SW480 (cell line): ENCODE measurements around the gene GNB1.
A peak's percentile ranks its signal among the peaks of the same experiment; 100 is the strongest.
"Not testable (repeated sequence)": the region's sequence is repeated elsewhere in the genome, so short reads cannot be mapped to it uniquely, and the experiment has no call there.

Source experiments
- DNase-seq: peaks from one replicate; pipeline ENCODE4 v3.0.0-alpha.2; 2016; ENCODE audit warnings: low spot score

GNB1 gene

DNA sequence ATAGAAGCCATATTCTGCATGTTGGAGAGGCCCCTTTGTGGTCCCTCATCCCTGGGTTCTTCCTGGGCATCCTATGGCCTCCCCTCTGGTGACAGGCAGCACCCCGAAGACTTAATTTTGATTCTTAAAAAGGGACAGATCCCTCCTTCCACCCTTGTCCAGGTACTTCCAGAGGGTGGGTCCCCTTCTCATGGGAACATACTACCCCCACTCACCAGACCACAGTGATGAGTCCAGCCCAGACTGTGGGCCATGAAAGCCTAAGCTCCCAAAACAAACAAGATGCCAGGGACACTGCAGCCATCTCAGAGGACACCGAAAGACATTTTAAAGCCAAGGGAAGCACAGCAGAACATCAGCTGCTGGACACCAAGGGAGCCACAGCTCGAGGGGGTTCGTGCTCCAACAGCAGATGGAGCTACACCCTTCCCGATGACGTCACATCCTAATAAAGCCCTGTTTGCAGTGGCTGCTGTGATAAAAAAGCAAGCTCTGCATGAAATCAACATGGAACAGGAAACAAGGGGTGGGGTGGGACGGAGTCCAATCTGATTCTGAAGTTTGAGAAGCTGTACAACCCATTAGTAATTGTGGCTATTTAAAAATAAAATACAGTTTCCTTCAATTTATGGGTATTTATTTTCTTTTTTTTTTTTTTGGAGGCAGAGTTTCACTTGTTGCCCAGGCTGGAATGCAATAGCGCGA, 32.4 kb downstream of the GNB1 start:
- DNase-seq = peak; percentile 61

DNA sequence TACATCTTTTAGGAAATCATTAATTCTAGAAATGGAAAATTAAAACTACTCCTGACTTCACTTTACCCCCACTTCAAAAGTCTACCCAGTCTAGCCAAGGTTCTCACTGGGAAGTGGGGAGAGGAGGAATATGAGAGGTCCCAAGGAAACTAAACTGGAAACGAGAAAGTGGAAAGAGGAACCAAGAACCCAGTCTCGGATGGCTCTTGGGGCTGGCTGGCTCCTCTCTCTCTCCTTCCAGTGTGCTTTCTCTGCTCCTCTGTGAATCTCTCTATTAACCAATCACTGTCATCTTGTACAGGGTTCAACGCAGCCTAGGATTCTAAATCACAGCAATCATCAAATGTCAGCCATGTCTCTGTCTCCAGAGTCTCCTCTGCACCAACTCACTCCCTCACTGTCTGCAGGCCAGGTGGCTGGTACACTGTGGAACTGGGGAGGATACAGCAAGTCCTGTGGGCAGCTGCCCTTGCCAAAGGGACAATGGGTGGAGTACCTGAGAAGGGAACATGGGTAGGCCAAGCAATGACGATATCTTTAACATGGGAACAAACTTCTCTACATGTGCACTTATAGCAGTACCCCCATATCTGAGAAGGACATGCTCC, 33.7 kb downstream of the GNB1 start:
- DNase-seq = no peak

DNA sequence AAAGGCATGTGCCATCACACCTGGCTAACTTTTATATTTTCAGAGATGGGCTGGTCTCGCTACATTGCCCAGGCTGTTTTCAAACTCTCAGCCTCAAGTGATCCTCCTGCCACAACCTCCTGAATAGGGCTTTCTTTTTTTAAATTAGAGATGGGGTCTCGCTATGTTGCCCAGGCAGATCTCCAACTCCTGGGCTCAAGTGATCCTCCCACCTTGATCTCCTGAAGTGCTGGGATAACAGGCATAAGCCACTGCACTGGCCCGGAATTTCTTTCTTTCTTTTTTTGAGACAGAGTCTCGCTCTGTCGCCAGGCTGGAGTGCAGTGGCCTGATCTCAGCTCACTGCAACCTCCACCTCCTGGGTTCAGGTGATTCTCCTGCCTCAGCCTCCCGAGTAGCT, 34.7 kb downstream of the GNB1 start:
- not testable (repeated sequence) for DNase-seq

DNA sequence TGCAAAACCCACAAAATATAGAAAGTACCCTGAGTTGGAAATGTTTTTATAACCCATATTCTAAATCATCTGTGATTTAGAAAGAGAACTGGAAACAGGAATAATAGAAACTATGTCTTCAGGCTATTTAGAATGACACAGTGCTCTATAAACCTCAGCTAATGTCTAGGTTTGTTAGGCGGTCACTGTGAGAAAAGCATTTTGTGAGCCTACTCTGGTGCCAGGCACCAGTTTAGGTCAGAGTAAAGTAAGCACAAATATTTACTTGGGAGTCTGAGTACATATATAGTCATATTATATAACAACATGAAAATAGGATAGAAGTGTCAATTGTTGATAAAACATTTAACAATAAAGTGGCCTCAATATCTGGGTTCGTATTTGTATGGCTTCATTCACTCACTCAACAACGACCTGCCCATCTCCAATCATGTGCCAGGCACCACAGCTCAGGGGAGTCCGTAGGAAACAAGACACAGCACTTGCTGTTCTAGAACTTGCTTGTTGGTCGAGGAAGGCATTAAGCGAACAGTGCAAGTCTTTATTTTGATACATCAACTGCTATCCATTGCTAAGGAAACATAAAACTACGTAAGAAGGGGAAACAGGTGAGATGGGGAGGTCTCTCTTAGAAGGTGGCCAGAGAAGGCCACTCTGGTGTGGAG, 37.2 kb downstream of the GNB1 start:
- DNase-seq = no peak

DNA sequence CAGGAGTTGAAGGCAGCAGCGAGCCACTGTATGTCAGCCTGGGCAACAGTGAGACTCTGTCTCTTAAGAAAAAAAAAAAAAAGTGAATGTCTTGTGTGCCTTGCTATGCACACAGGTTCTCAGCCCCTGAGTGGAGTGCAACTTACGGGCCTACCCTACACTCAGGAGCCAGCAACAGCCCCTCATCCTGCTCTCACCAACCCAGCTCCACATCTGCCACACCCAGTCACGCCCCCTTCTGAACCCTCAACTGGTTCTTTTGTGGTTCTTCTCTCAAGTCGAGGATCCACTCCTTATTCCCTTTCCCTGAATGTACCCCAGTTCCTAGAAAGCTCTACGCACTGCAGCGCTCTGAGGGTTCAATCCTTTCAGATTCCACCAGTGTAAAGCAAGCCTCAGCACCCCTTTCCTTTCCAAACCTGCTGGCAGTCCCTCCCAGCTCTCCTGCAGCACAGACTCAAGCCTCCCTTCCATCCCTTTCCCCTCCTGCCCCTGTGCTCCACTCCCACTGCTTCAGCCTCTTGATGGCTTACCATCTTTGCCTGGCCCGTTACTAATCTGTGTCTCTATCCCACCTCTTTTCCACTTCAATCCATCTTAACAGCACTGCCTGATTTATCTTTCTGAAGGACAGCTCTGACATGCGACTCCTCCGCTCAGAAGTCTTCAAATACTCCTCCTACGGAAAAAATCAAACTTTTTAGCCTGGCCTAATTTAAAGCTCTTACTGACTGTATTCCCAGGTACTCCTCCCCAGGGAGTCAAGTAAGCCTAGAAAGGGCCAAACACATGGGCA, 38.1 kb downstream of the GNB1 start:
- no peak for DNase-seq

DNA sequence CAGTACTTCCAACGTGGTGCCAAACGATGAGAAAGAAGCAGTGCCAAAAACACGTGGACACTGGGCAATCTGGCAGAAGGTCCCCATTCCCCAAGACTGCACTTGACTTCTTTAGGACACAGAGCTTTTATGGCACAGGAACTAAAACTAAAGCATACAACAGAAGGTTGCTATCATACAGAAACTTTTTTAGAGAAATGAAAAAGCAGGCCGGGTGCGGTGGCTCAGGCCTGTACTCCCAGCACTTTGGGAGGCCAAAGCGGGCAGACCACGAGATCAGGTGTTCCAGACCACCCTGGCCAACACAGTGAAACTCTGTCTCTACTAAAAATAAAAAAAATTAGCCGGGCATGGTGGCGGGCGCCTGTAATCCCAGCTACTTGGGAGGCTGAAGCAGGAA, 43.0 kb downstream of the GNB1 start:
- DNase-seq = no peak

DNA sequence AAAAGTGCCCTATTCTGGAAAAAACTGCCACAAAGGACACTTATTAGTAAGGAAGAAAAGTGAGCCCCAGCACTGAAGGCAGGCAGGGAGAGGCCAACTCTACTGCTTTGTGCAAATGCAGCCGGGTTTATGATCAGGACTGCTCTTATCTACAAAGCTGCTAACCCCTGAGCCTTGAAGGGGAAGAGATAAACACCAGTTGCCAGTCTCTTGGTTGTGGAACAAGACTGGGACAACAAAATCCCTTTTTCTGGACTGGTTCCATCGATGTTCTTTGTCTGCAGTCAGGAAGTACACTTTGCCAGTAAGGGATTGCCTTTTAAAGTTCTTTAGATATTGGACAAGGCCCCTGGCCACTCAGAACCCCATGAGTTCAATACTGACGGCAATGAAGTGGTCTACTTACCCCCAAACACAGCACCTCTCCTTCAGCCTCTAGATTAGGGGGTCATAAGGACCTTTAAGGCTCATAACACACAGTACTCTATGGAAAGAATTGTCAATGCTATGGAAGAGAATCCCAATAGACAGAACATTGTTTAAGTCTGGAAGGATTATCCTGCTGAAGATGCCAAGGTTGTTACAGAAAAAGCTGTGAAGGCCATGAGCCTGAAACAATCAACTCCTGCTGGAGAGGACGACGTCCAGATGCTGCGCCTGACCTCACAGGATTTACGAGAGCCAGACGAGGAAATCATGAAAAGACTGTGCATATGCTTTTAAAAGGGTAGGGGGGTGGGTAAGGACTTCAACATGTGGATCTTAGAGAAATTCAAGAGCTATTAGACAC, 43.6 kb downstream of the GNB1 start:
- no peak for DNase-seq

DNA sequence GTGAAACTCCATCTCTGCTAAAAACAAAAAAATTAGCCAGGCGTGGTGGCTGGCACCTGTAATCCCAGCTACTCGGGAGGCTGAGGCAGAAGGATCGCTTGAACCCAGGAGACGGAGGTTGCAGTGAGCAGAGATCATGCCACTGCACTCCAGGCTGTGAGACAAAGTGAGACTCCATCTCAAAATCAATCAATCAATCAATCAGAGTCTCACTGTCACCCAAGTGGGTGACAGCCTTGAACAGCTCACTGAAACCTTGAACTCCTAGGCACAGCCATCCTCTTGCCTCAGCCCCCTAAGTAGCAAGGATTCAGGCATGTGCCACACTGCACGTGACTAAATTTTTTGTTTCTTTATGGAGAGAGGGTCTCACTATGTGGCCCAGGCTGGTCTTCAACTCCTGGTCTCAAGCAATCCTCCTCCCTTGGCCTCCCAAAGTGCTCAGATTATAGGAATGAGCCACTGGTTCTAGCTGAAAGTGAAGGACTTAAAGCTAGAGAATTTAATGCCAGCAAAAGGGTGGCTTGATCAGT, 44.4 kb downstream of the GNB1 start:
- DNase-seq = no peak

DNA sequence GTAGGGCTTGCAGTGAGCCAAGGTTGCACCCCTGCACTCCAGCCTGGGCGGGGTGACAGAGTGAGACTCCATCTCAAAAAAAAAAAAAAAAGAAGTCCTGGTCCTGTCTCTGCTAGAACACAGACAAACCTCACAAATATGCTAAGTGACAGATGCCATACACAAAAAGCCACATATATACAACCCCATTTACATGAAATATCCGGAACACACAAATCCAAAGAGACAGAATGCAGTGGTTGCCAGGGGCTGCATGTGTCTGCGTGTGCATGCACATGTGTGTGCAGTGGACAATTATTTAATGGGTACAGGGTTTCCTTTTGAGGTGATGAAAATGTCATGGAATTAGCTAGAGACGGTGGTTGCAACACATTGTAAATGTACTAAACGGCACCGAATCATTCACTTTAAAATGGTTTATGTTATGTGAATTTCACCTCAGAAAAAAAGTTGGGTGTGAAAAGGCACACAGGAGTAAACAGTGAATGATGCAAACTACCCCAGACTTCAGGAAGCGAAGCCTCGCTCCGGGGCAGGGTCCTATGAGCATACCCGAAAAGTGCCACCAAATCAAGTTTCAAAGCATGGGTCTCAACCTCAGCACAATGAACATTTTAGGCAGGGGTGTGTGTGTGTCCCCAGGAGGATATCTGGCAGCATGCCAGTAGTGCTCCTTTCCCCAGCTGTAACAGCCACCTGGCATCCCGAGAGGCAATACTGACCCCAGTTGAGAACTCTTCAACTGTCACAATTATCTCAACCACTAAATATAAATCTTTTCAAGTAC, 48.3 kb downstream of the GNB1 start:
- DNase-seq = no peak

DNA sequence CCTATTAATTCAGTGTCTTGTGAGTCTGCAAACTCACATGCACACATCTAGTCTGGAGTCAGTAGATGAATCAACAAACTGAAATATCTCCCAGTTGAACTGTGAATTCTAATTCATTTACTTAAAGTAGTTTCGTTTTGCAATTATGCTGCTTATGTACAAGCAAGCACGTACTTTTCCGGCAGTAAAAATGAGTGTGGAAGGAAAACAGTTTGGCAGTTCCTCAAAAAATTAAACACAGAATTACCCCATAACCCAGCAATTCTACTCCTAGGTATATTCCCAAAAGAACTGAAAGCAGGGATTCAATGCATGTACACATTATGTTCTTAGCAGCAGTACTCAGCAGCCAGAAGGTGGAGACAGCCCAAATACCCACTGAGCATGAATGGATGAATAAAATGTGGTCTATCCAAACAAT, 49.3 kb downstream of the GNB1 start:
- DNase-seq = no peak

DNA sequence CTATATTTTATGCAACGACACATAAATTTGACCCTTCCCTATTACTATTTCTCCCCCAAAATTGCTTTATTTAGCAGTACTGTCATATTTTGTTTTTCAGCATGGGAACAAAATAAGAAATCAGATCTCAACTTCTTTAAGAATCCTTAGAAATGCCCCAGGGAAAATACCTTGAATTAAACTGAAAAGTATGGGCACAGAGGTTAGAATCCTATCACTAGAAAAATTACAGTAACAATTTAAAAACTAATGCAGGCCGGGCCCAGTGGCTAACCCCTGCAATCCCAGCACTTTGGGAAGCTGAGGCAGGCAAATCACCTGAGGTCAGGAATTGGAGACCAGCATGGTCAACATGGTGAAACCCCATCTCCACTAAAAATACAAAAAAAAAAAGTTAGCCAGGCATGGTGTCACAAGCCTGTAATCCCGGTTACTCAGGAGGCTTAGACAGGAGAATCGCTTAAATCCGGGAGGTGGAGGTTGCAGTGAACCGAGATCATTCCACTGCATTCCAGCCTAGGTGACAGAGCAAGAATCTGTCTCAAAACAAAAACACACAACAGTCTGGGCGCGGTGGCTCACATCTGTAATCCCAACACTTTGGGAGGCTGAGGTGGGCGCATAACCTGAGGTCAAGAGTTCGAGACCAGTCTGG, 51.4 kb downstream of the GNB1 start:
- no peak for DNase-seq

DNA sequence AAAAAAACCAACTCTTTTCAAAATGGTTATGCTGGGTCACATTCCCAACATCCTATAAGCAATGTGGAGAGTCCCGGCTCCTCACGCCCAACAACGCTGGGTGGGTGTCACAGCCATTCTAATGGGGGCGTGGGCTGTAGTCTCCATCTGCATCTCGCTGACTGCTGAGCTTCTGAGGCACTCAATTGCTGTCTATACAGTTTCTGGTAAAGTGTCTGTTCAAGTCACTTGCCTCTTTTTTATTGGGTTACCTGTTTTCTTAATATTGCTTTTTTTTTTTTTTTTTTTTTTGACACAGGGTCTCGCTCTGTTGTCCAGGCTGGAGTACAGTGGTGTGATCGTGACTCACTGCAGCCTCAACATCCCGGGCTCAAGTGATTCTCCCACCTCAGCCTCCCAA, 54.8 kb downstream of the GNB1 start:
- DNase-seq = no peak

DNA sequence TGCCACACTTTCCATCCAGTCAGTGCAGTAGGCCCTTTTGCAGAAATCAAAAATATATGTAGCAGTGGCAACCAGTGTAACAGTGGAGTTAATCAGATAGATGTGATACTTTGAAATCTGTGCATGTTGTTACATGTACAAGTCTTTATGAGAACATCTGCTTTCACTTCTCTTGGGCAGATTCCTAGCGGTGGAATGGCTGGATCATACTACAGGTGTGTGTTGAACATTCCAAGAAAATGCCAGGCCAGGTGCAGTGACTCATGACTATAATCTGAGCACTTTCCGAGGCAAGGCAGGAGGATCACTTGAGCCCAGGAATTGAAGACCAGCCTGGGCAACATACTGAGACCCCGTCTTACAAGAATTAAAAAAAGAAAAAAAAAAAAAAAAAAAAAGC, 55.3 kb downstream of the GNB1 start:
- DNase-seq = no peak

DNA sequence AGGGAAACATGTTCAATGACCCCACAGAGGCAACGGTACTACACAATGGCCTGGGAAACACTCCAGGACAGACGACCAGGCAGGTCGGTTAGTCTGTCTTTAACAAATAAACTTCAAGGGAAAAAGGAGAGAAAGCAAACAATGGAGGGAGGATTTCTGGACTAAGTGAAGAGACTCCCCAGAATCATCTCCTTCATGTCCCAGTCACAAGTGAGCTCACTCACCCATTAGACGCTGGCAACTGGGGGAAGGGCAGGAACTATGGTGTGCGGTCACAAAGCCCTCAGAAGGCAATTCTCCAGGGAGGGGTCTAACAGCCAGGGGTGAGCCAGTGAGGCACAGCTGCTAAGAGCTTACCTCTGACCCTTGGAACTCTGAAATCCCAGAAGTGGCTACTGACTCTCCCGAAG, 57.0 kb downstream of the GNB1 start:
- no peak for DNase-seq

DNA sequence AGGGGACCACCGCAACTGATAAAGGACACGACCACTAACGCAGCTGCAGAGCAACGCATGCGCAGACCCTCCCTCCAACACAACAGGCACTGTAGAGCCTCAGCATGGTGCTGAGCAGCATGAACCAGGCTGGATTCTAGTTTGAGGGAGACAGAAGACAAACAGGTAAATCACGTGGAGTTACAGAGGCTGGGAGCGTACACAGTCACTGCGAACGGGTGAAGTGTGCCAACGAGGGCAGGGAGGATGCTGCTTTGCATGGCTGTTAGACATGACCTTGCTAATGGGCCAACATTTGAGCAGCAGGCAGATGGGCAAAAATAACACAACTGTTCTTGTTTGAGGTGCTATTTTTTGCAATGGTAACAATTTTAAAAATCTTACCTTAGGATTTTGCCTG, 57.4 kb downstream of the GNB1 start:
- no peak for DNase-seq

DNA sequence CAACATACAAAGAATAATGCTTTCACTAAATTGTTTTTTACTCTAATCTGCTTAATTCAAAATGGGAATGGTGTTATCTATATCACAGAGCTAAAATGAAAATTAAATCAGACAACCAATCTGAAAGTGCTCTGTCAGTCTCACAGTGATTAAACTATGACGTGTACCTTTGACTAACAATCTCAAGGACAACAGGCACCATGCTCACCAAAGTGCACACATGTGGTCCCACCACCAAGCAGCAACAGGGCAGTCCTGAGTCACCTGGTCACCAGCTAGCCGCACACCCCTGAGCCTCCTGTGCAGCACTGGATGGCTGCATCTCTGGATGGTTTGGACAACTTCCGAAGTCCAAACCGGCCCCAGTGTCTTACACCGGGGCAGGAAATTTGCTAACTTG, 58.1 kb downstream of the GNB1 start:
- no peak for DNase-seq

DNA sequence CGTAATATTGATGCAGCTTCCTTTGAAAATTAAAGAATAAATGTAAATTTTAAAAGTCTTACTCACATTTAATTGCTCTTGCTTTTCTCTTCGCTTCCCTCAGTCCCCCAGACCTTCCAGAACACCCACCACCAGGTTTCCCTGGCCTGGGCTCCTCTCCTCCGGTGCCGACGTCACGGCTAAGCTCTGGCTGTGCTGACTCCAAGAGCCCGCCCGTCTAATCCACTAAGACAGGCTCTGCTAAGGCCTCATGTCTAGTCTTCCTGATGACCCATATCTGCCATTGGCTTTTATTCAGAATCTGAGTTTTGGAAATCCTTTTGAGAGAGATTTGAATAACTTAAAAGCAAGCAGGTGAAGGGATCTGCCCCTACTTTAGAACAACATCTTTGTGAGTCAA, 58.7 kb downstream of the GNB1 start:
- no peak for DNase-seq

DNA sequence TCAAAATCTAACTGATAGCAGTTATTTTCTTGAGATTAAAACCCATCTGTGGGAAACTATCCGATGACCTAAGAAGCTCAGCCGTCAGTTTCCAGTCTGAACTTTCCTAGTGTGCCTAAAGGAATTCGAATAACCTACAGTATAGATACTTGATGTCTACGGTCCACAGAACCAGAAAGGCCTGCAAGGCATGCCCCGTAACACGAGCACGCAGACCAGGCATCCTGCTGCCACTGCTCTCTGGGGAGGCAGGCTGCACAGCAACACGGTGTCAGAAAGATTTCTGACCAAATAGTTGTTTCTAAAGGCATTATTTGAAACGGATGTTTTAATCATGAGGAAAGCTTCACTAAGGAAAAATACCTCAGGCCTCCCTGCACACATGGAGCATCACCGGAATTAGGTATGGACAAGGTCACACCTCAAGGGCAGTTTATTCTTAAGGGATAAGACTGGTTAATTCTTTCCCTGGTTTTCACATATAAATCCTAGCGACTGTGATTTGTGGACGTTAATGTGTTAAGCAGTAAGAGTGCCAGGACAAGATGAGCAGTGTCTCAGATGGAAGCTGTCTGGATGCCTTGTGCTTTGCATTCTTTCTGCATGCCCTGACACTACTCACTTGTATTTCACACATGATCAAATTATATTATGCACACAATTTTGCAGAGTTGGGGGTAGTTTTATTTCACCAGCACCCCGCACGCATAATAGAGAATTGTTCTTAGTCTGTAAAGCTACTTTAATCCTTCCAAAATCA, 63.6 kb downstream of the GNB1 start:
- DNase-seq = no peak

DNA sequence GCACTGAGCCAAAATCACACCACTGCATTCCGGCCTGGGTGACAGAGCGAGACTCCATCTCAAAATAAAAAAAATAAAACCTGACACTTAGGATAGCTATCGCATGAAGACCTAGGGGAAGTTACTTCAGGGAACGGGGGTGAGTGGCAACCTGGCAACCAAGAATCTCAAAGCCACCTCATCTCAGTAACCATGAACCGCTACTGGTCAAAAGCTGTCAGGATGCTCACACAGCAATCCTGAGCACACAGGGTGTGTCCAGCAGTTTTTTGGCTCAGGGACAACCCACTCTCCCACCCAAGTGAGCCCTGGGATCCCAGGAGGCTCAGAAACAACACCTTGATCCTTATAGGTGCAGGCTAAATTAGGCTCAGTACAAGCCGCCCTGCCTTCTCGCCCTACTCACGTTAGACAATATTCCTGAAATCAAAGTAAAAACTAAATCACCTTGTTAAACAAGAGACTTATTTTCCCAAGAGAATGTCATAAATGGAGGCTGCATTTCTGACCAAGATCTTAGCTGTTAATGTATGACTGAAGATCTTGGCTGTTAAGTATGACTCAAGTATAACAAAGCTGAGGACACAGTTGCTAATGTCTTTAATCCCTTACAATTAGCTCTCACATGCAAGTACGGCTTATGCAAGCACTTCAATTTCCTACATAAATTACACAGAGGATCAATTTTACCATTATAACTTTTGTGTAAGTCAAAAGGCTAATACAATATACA, 64.4 kb downstream of the GNB1 start:
- DNase-seq = no peak
